Measurements from ENCODE around the gene SV2B. TPM values are rescaled to one million over a fixed set of nuclear protein-coding genes. Genes with fewer than 3 reads are reported as not detected.
A peak's percentile ranks its signal among the peaks of the same experiment; 100 is the strongest.

The SV2B gene
- total RNA-seq, 6 donors from 2014 or later = 0.40 to 1.4 (median 0.62) TPM; not detected in 2

- no peak for ATAC-seq (ENCODE audit: low FRiP score in 2 of 2)
- Histone ChIP-seq H3K27me3 (no peaks in the 10 kb centered on the region), H3K9me3 (no peaks in the 10 kb centered on the region), H3K27ac (no peak overlapping the region), H3K36me3 (no peaks in the 10 kb centered on the region), H3K4me3 (no peak overlapping the region), H3K4me1 (no peaks in the 10 kb centered on the region)
- no peak for DNase-seq
- no peak for TF ChIP-seq POLR2AphosphoS5 (IDR thresholded peaks at IDR 0.05)
- no peak for TF ChIP-seq POLR2A (IDR thresholded peaks at IDR 0.05)
- TF ChIP-seq CTCF (IDR thresholded peaks at IDR 0.05) = no peak
- no peak for TF ChIP-seq EP300 (IDR thresholded peaks at IDR 0.05)
- WGBS, 2 donors = 94 to 98% methylated on average over 6 of the region's 6 CpGs
Measured at GRCh38 chr15:91290553-91290952, 190.5 kb downstream of the SV2B start.

- Histone ChIP-seq H3K27ac (no peak overlapping the region), H3K36me3 (no peaks in the 10 kb centered on the region), H3K4me1 (no peaks in the 10 kb centered on the region), H3K9me3 (no peaks in the 10 kb centered on the region), H3K4me3 (no peak overlapping the region), H3K27me3 (no peaks in the 10 kb centered on the region)
- no peak for TF ChIP-seq POLR2A (IDR thresholded peaks at IDR 0.05)
- peak in 1 of 2 donors; percentile 50 for DNase-seq
- ATAC-seq (ENCODE audit: low FRiP score in 2 of 2) = peak in 1 of 2 donors; percentile 61
- 52 to 61% methylated on average over 3 of the region's 3 CpGs for WGBS, 2 donors
Measured at GRCh38 chr15:91291673-91292072, 191.6 kb downstream of the SV2B start.

- ATAC-seq (ENCODE audit: low FRiP score in 2 of 2) (no peak), DNase-seq (no peak)
- H3K9me3 ChIP-seq = no peaks in the 10 kb centered on the region
- no peaks in the 10 kb centered on the region for H3K27me3 ChIP-seq
- no peak for TF ChIP-seq POLR2A (IDR thresholded peaks at IDR 0.05)
- TF ChIP-seq CTCF (IDR thresholded peaks at IDR 0.05) = no peak
- TF ChIP-seq EP300 (IDR thresholded peaks at IDR 0.05) = no peak
- TF ChIP-seq POLR2AphosphoS5 (IDR thresholded peaks at IDR 0.05) = no peak
- H3K4me3 ChIP-seq = no peak overlapping the region
- WGBS, 2 donors = 77 to 94% methylated on average over 1 of the region's 1 CpG
- H3K36me3 ChIP-seq = no peaks in the 10 kb centered on the region
- no peaks in the 10 kb centered on the region for H3K4me1 ChIP-seq
- no peak overlapping the region for H3K27ac ChIP-seq
Measured at GRCh38 chr15:91294344-91294743, 194.3 kb downstream of the SV2B start.

GRCh38 chr15:91294795-91295194, 194.7 kb downstream of the SV2B start:
- WGBS, 2 donors = 68 to 84% methylated on average over 5 of the region's 5 CpGs
- H3K27me3 ChIP-seq = no peaks in the 10 kb centered on the region
- H3K36me3 ChIP-seq = no peaks in the 10 kb centered on the region
- H3K4me1 ChIP-seq = no peaks in the 10 kb centered on the region
- ATAC-seq (ENCODE audit: low FRiP score in 2 of 2) (no peak), DNase-seq (no peak)
- no peak overlapping the region for H3K4me3 ChIP-seq
- H3K9me3 ChIP-seq = no peaks in the 10 kb centered on the region
- H3K27ac ChIP-seq = no peak overlapping the region
- no peak for TF ChIP-seq EP300 (IDR thresholded peaks at IDR 0.05)
- TF ChIP-seq POLR2A (IDR thresholded peaks at IDR 0.05) = no peak
- TF ChIP-seq CTCF (IDR thresholded peaks at IDR 0.05) = no peak
- no peak for TF ChIP-seq POLR2AphosphoS5 (IDR thresholded peaks at IDR 0.05)

GRCh38 chr15:91298101-91298500, 198.0 kb downstream of the SV2B start:
- WGBS, 2 donors = 84 to 89% methylated on average over 6 of the region's 6 CpGs
- Histone ChIP-seq H3K4me3 (no peak overlapping the region), H3K27ac (no peak overlapping the region), H3K27me3 (no peaks in the 10 kb centered on the region), H3K4me1 (peaks cover 3 to 5% (median 4%) of the 10 kb centered on the region in 4 donors), H3K36me3 (no peaks in the 10 kb centered on the region), H3K9me3 (no peaks in the 10 kb centered on the region)
- DNase-seq = no peak
- no peak for ATAC-seq (ENCODE audit: low FRiP score in 2 of 2)
- TF ChIP-seq POLR2AphosphoS5 (IDR thresholded peaks at IDR 0.05) = no peak
- no peak for TF ChIP-seq CTCF (IDR thresholded peaks at IDR 0.05)
- TF ChIP-seq EP300 (IDR thresholded peaks at IDR 0.05) = no peak
- TF ChIP-seq POLR2A (IDR thresholded peaks at IDR 0.05) = no peak

Measured in upper lobe of left lung (tissue), 6 donors.